H9 (cell line): ENCODE measurements around the gene PERCC1. TPM values are rescaled to one million over a fixed set of nuclear protein-coding genes. Genes with fewer than 3 reads are reported as not detected.

Experiments used
- DNase-seq: peaks from one replicate; pipeline ENCODE4 v3.0.0-alpha.2; 2017
- H2AFZ ChIP-seq: one replicate; pipeline ENCODE4 v1.6.1; 2013; ENCODE audit warnings: mild to moderate bottlenecking, low read length, control low read depth, moderate library complexity
- H2AK5ac ChIP-seq: 2 replicates; pipeline ENCODE4 v1.6.1; 2013; ENCODE audit warnings: low read length, control low read depth, mixed read lengths; ENCODE audit not compliant: insufficient read length
- H2BK120ac ChIP-seq: one replicate; pipeline ENCODE4 v1.6.1; 2013; ENCODE audit warnings: low read depth, mild to moderate bottlenecking, low read length, control low read depth, inconsistent platforms; ENCODE audit not compliant: poor library complexity, severe bottlenecking
- H2BK12ac ChIP-seq: 2 replicates; pipeline ENCODE4 v1.6.1; 2013; ENCODE audit warnings: low read length, control low read depth, mixed read lengths, low read depth; ENCODE audit not compliant: insufficient read length
- H2BK15ac ChIP-seq: 2 replicates; pipeline ENCODE4 v1.6.1; 2013; ENCODE audit warnings: low read depth, low read length, control low read depth
- H2BK20ac ChIP-seq: one replicate; pipeline ENCODE4 v1.6.1; 2013; ENCODE audit warnings: low read depth, mild to moderate bottlenecking, low read length, control low read depth, inconsistent platforms; ENCODE audit not compliant: poor library complexity, severe bottlenecking
- H2BK5ac ChIP-seq: 2 replicates; pipeline ENCODE4 v1.6.1; 2013; ENCODE audit warnings: low read length, control low read depth, mixed read lengths; ENCODE audit not compliant: insufficient read length
- H3K14ac ChIP-seq: 2 replicates; pipeline ENCODE4 v1.6.1; 2013; ENCODE audit warnings: low read length, control low read depth; ENCODE audit not compliant: insufficient read depth
- H3K18ac ChIP-seq: 2 replicates; pipeline ENCODE4 v1.6.1; 2013; ENCODE audit warnings: low read depth, mild to moderate bottlenecking, mixed read lengths, low read length, control low read depth; ENCODE audit not compliant: insufficient read length
- H3K23ac ChIP-seq: 2 replicates; pipeline ENCODE4 v1.6.1; 2013; ENCODE audit warnings: low read length, control low read depth, mixed read lengths, low read depth; ENCODE audit not compliant: insufficient read length
- H3K23me2 ChIP-seq: 2 replicates; pipeline ENCODE4 v1.6.1; 2013; ENCODE audit warnings: low read depth, mild to moderate bottlenecking, mixed read lengths, low read length, control low read depth; ENCODE audit not compliant: insufficient read length, poor library complexity, severe bottlenecking
- H3K27ac ChIP-seq: 2 replicates; pipeline ENCODE4 v1.5.1; 2013; ENCODE audit warnings: low read length, control low read depth, mixed read lengths, low read depth; ENCODE audit not compliant: insufficient read length
- H3K27me3 ChIP-seq: 2 replicates; pipeline ENCODE4 v1.6.1; 2013; ENCODE audit warnings: low read length, control low read depth, inconsistent platforms; ENCODE audit not compliant: insufficient read depth
- H3K4ac ChIP-seq: 2 replicates; pipeline ENCODE4 v1.6.1; 2013; ENCODE audit warnings: low read depth, mild to moderate bottlenecking, control low read depth, inconsistent platforms, low read length, moderate library complexity
- H3K4me1 ChIP-seq: 2 replicates; pipeline ENCODE4 v1.6.1; 2013; ENCODE audit warnings: low read length, control low read depth, inconsistent platforms; ENCODE audit not compliant: insufficient read depth
- H3K4me2 ChIP-seq: 2 replicates; pipeline ENCODE4 v1.6.1; 2013; ENCODE audit warnings: low read length, control low read depth, mixed read lengths; ENCODE audit not compliant: insufficient read length, insufficient read depth
- H3K56ac ChIP-seq: 2 replicates; pipeline ENCODE4 v1.6.1; 2013; ENCODE audit warnings: low read depth, mild to moderate bottlenecking, mixed read lengths, low read length, control low read depth; ENCODE audit not compliant: insufficient read length
- H3K79me1 ChIP-seq: 2 replicates; pipeline ENCODE4 v1.6.1; 2013; ENCODE audit warnings: low read depth, mild to moderate bottlenecking, moderate library complexity, low read length, control low read depth, inconsistent platforms; ENCODE audit not compliant: insufficient read depth, poor library complexity, severe bottlenecking
- H3K79me2 ChIP-seq: 2 replicates; pipeline ENCODE4 v1.6.1; 2013; ENCODE audit warnings: low read length, control low read depth, inconsistent platforms; ENCODE audit not compliant: insufficient read depth
- H3K9ac ChIP-seq: 2 replicates; pipeline ENCODE4 v1.6.1; 2013; ENCODE audit warnings: low read length, control low read depth, mixed read lengths; ENCODE audit not compliant: insufficient read length; ENCODE audit errors: extremely low read depth
- H3K9me3 ChIP-seq: one replicate; pipeline ENCODE4 v1.6.1; 2013; ENCODE audit warnings: low read depth, low read length, inconsistent platforms; ENCODE audit not compliant: control insufficient read depth
- H3T11ph ChIP-seq: one replicate; pipeline ENCODE4 v1.6.1; 2013; ENCODE audit warnings: mild to moderate bottlenecking, low read length, control low read depth, inconsistent platforms
- H4K20me1 ChIP-seq: one replicate; pipeline ENCODE4 v1.6.1; 2013; ENCODE audit not compliant: control insufficient read depth, insufficient read length, insufficient read depth
- H4K5ac ChIP-seq: 2 replicates; pipeline ENCODE4 v1.6.1; 2013; ENCODE audit warnings: low read depth, mild to moderate bottlenecking, mixed read lengths, low read length, control low read depth; ENCODE audit not compliant: insufficient read length
- H4K8ac ChIP-seq: replicated peaks from 2 replicates; pipeline ENCODE4 v1.6.1; 2013; ENCODE audit warnings: low read length, control low read depth, mixed read lengths, low read depth; ENCODE audit not compliant: insufficient read length
- H4K91ac ChIP-seq: 2 replicates; pipeline ENCODE4 v1.6.1; 2013; ENCODE audit warnings: low read depth, mild to moderate bottlenecking, moderate library complexity, mixed read lengths, low read length, control low read depth; ENCODE audit not compliant: insufficient read length
- H3K27ac Mint-ChIP-seq, 3 experiments: 2 replicates in 2 of 3; 3 replicates in 1 of 3; pipeline ENCODE4 v1.8.0; 2020 to 2021; ENCODE audit warnings: mixed read lengths in 3 of 3, mild to moderate bottlenecking in 1 of 3, moderate library complexity in 1 of 3
- H3K27me3 Mint-ChIP-seq: 2 replicates; pipeline ENCODE4 v1.8.0; 2021; ENCODE audit warnings: low read depth, mild to moderate bottlenecking, moderate library complexity, mixed read lengths
- H3K36me3 Mint-ChIP-seq, 3 experiments: 2 replicates in 2 of 3; 3 replicates in 1 of 3; pipeline ENCODE4 v1.8.0; 2020 to 2021; ENCODE audit warnings: low read depth in 3 of 3, mixed read lengths in 3 of 3; ENCODE audit not compliant: insufficient read depth in 1 of 3
- H3K4me1 Mint-ChIP-seq, 2 experiments: 2 replicates each; pipeline ENCODE4 v1.8.0; 2020; ENCODE audit warnings: mixed read lengths in 2 of 2
- H3K4me3 Mint-ChIP-seq, 2 experiments: 2 replicates in 1 of 2; 3 replicates in 1 of 2; pipeline ENCODE4 v1.8.0; 2020 to 2021; ENCODE audit warnings: mild to moderate bottlenecking in 2 of 2, mixed read lengths in 2 of 2, moderate library complexity in 1 of 2
- H3K9me3 Mint-ChIP-seq, 2 experiments: 2 replicates in 1 of 2; 3 replicates in 1 of 2; pipeline ENCODE4 v1.8.0; 2020; ENCODE audit warnings: mild to moderate bottlenecking in 2 of 2, mixed read lengths in 2 of 2, moderate library complexity in 1 of 2
- WGBS: extraction: QIAGEN DNeasy Blood & Tissue Kit; methylation state at CpG from one replicate; pipeline ENCODE4 v1.1.7; 2013; ENCODE audit warnings: missing lambda C conversion rate, low lambda C conversion rate, mixed read lengths; ENCODE audit not compliant: insufficient read length; ENCODE audit errors: extremely low coverage; 5-methylcytosine and 5-hydroxymethylcytosine counted together
- total RNA-seq: library from RNA; stranded (reverse); gene quantifications from 2 replicates; pipeline ENCODE4 v1.2.1, GENCODE V29; 2021
- TF ChIP-seq, protein P1 (sequence below): fragments of 200-600 bp; sonication (generic); conservative IDR thresholded peaks from 3 replicates; pipeline ENCODE4 v1.8.0; 2021; ENCODE audit warnings: antibody characterized with exemption, mild to moderate bottlenecking

The PERCC1 gene
- total RNA-seq, 1 experiment from 2014 or later = not detected

DNA sequence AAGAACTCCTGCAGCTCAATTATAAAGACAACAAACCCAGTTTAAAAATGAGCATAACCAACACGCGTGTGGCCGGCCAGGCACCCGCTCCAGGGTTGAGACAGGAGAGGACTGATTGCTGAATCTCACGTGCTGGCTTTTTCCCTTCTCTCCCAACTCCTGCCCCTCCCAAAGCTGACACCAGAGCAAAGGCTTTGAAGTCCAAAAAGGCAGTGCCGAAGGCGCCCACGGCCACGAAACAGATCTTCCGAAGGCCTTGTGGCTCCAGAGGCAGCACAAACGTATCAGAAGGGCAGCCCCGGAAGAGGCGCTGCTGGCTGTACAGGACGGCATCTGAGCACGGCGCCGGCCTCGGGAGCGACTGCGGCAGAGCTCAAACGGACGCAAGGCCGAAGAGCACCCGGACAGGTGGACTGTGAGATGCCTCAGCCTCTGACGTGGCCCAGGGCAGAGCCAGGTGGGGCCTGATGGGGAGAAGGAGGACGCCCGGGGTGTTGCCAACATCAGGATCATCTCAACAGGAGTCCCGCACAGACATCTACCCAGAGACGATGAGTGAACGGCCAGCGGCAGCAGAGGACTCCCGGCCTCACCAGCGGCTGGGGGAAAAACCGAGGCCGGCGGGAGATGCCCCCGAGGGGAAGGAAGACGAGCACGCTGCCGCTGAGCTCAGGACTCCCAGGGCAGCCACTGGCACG, 33.5 kb downstream of the PERCC1 start:
- no peaks in the 10 kb centered on the region for H3K27me3 Mint-ChIP-seq
- H3K27ac Mint-ChIP-seq = no peak overlapping the region
- H3K79me2 ChIP-seq = peaks cover 3% of the 10 kb centered on the region; the same call in 1 of the 2 replicates
- H3K36me3 Mint-ChIP-seq = peaks cover 2 to 18% (median 13%) of the 10 kb centered on the region in 3 experiments; a peak in 4 of 7 replicates
- H3K4me1 Mint-ChIP-seq = no peaks in the 10 kb centered on the region
- no peak overlapping the region for H2BK5ac ChIP-seq
- H3K14ac ChIP-seq = no peak overlapping the region
- no peak overlapping the region for H3K9ac ChIP-seq
- H3K4ac ChIP-seq = no peak overlapping the region
- H3T11ph ChIP-seq = no peak overlapping the region
- H3K4me1 ChIP-seq = no peaks in the 10 kb centered on the region
- H4K5ac ChIP-seq = no peak overlapping the region
- no peak overlapping the region for H2BK12ac ChIP-seq
- H4K8ac ChIP-seq = no peak overlapping the region
- H2BK20ac ChIP-seq = no peak overlapping the region
- no peak for DNase-seq
- H2AFZ ChIP-seq = no peak overlapping the region
- H3K18ac ChIP-seq = no peak overlapping the region
- no peaks in the 10 kb centered on the region for H4K20me1 ChIP-seq
- H3K4me3 Mint-ChIP-seq = no peak overlapping the region
- TF ChIP-seq, protein P1, sequence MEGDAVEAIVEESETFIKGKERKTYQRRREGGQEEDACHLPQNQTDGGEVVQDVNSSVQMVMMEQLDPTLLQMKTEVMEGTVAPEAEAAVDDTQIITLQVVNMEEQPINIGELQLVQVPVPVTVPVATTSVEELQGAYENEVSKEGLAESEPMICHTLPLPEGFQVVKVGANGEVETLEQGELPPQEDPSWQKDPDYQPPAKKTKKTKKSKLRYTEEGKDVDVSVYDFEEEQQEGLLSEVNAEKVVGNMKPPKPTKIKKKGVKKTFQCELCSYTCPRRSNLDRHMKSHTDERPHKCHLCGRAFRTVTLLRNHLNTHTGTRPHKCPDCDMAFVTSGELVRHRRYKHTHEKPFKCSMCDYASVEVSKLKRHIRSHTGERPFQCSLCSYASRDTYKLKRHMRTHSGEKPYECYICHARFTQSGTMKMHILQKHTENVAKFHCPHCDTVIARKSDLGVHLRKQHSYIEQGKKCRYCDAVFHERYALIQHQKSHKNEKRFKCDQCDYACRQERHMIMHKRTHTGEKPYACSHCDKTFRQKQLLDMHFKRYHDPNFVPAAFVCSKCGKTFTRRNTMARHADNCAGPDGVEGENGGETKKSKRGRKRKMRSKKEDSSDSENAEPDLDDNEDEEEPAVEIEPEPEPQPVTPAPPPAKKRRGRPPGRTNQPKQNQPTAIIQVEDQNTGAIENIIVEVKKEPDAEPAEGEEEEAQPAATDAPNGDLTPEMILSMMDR = no peak
- no peaks in the 10 kb centered on the region for H3K23me2 ChIP-seq
- H3K27me3 ChIP-seq = no peaks in the 10 kb centered on the region
- peaks cover 4% of the 10 kb centered on the region for H3K79me1 ChIP-seq
- no CpG with 5 or more reads among the region's 41 CpGs for WGBS
- no peak overlapping the region for H4K91ac ChIP-seq
- no peak overlapping the region for H2BK120ac ChIP-seq
- no peak overlapping the region for H3K4me2 ChIP-seq
- H3K23ac ChIP-seq = no peak overlapping the region
- H2AK5ac ChIP-seq = no peak overlapping the region
- no peak overlapping the region for H2BK15ac ChIP-seq
- H3K27ac ChIP-seq = no peak overlapping the region
- no peak overlapping the region for H3K56ac ChIP-seq
- H3K9me3 Mint-ChIP-seq = no peaks in the 10 kb centered on the region
- no peaks in the 10 kb centered on the region for H3K9me3 ChIP-seq
